ENCODE data around the gene PPP1R36.
"Not testable (repeated sequence)": the region's sequence is repeated elsewhere in the genome, so short reads cannot be mapped to it uniquely, and the experiment has no call there.

PPP1R36 gene

DNA sequence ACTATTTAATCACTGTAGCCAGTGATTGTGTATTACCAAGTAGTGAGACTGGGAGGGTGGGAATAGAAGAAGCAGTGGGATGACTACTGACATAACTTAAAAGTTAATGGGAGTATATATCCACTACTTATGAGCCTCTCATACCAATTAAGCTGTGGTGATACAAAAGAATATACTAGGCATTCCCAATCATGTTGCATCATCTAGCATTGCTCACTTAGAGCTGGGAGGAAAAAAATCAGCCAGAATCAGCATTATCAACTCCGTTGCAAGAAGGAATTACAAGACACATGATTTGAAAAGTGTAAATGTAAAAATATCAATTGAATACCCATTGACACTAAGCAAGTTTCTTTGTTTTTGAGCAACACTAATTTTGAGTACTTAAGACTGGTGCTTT lies 745 bp upstream of the PPP1R36 start:
- FAIRE-seq (no peak), DNase-seq (ENCODE audit: insufficient read length) (no peak)
- TF ChIP-seq TAF1 (IDR thresholded peaks at IDR 0.05; ENCODE audit: borderline replicate concordance, low read depth, low read length), result no peak
- no peak for TF ChIP-seq POLR2A (IDR thresholded peaks at IDR 0.05; ENCODE audit: low read depth, low read length)
- no peak for TF ChIP-seq POLR2AphosphoS5 (IDR thresholded peaks at IDR 0.05; ENCODE audit: low read depth, low read length)

DNA sequence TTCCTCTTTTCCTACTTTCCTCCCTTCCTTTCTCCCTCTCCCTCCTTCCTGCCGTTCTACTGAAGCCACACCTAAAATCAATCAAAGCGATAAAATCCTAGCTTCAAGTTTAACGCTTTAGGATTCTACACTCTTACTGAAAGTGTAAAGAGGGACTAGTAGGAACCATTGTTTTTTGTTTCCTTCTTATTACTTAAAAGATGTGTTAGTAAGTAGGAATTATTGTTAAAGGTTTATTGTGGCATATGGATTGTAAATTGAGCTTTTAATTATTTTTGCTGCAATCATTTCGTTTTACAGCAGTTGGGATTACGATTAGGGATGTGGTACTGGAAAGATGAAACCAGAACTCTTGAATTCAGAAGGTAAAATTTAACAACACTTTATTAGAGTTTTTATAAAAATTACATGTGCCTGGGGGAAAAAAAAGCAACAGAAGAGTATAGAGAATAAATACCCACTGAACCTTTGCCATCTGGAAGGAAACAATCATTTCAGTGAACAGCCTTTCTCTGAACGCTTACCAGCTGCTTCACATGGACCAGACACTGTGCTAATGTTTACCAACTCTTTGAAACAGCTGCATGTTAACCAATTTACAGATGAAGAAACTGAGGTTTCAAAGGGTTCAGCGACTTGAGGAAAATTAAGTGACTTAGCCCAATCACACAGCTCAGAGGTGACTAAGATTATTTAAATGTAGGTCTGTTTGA lies 1.0 kb downstream of the PPP1R36 start:
- FAIRE-seq (no peak), DNase-seq (ENCODE audit: insufficient read length) (no peak)
- TF ChIP-seq POLR2A (IDR thresholded peaks at IDR 0.05; ENCODE audit: low read depth, low read length) (no peak), POLR2AphosphoS5 (IDR thresholded peaks at IDR 0.05; ENCODE audit: low read depth, low read length) (no peak), TAF1 (IDR thresholded peaks at IDR 0.05; ENCODE audit: borderline replicate concordance, low read depth, low read length) (no peak)

DNA sequence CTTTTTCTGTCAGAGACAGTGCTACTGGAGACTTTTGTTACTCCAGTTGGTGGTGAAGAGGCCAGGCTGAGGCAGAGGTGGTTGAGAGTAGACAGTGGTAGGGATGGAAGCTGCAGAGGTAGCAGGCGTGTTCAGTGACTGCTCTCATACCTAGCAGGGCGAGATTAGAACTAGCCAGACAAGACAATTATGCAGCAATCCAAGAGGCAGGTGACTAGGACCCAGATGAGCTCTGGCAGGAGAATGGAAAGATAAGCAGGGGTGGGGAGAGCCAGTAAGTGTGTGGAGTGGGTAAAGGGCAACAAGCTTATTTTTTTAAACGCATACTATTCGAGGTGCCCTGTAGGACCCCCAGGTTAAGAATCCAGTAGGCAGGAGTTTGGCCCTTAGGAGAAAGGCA lies 4.8 kb downstream of the PPP1R36 start:
- FAIRE-seq (no peak), DNase-seq (ENCODE audit: insufficient read length) (no peak)
- TF ChIP-seq TAF1 (IDR thresholded peaks at IDR 0.05; ENCODE audit: borderline replicate concordance, low read depth, low read length) (no peak), POLR2A (IDR thresholded peaks at IDR 0.05; ENCODE audit: low read depth, low read length) (no peak), POLR2AphosphoS5 (IDR thresholded peaks at IDR 0.05; ENCODE audit: low read depth, low read length) (no peak)

DNA sequence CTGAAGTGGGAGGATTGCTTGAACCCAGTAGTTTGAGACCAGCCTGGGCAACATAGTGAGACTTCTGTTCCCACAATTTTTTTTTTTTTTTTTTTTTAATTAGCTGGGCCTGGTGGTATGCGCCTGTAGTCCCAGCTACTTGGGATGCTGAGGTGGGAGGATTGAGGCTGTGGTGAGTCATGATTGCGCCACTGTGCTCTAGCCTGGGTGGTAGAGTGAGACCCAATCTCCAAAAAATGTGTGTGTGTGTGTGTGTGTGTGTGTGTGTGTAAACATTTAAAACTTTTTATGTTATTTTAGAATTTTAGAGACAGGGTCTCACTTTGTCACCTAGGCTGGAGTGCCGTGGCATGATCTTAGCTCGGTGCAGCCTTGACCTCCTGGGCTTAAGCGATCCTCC lies 6.8 kb downstream of the PPP1R36 start:
- no peak for FAIRE-seq
- no peak for DNase-seq (ENCODE audit: insufficient read length)
- no peak for TF ChIP-seq TAF1 (IDR thresholded peaks at IDR 0.05; ENCODE audit: borderline replicate concordance, low read depth, low read length)
- TF ChIP-seq POLR2A (IDR thresholded peaks at IDR 0.05; ENCODE audit: low read depth, low read length), result no peak
- TF ChIP-seq POLR2AphosphoS5 (IDR thresholded peaks at IDR 0.05; ENCODE audit: low read depth, low read length), result no peak

DNA sequence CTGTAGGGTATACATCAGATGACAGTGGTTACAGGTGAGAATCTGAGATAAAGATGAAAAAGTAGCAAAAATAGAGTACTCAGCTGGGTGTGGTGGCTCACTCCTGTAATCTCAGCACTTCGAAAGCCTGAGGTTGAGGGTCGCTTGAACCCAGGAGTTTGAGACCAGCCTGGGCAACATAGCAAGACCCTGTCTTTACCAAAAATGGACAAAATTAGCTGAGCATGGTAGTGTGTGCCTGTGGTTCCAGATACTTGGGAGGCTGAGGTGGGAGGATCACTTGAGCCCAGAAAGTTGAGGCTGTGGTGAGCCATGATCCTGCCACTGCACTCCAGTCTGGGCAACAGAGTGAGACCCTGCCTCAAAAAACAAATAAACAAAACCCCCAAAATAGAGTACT lies 8.5 kb downstream of the PPP1R36 start:
- not testable (repeated sequence) for FAIRE-seq; DNase-seq (ENCODE audit: insufficient read length)

DNA sequence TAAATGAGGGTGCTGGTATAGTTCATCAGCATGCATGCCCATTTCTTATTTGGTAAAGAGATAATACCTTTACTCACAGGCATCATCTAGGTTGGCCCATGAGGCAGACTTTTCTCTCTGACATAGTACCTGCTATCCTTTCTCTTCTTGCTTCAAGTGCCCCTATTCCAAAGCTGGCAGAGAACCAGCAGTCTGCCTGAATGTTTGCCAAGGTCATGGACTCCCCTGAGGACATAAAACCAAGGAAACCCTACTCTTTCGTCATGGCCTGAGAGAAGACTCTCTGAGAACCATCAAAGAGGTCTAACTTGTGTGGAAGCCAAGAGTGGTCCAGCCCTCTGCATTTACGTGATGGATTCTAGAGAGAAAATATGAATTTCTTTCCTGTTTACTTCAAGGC lies 11.9 kb downstream of the PPP1R36 start:
- DNase-seq (ENCODE audit: insufficient read length), result no peak
- no peak for TF ChIP-seq POLR2A (IDR thresholded peaks at IDR 0.05; ENCODE audit: low read depth, low read length)
- TF ChIP-seq TAF1 (IDR thresholded peaks at IDR 0.05; ENCODE audit: borderline replicate concordance, low read depth, low read length), result no peak
- TF ChIP-seq POLR2AphosphoS5 (IDR thresholded peaks at IDR 0.05; ENCODE audit: low read depth, low read length), result no peak
- FAIRE-seq, result no peak

DNA sequence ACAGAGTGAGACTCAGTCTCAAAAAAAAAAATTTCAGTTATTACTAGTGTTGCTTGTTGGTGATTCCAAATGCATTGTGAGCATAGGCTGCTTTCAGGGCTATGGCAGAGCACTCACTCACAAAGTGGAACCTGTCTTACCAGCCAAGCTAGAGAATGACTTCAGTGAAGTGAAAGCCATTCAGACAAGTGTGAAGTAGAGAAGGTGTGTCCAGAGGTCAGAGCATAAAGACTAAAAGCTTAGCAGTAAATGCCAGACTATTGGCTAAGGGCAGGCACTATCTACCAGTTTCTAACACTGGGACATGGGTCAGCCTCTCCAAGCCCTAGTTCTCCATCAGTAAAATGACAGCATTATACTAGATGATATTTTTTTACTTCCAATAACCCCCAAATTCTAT lies 12.7 kb downstream of the PPP1R36 start:
- FAIRE-seq, result no peak
- no peak for TF ChIP-seq POLR2A (IDR thresholded peaks at IDR 0.05; ENCODE audit: low read depth, low read length)
- no peak for TF ChIP-seq TAF1 (IDR thresholded peaks at IDR 0.05; ENCODE audit: borderline replicate concordance, low read depth, low read length)
- TF ChIP-seq POLR2AphosphoS5 (IDR thresholded peaks at IDR 0.05; ENCODE audit: low read depth, low read length), result no peak
- DNase-seq (ENCODE audit: insufficient read length), result no peak

DNA sequence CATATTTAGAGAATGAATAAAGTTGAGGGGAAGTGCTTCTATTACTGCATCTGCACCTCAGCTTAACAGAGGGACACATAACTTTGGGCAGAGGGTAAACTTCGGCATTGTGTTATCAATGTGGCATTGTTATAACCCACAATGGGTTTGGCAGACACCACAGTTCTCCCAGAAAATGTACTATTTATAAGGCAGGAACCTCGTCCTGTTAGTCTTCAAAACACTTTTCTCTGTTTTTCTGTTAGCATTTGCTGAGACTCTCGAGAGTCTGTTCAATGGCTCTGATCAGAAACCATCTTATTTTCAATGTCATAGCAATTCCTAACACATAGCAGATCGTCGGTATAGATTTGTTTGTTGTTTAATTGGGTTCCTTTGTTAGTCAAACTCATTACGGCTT lies 13.9 kb downstream of the PPP1R36 start:
- no peak for DNase-seq (ENCODE audit: insufficient read length)
- no peak for FAIRE-seq
- no peak for TF ChIP-seq TAF1 (IDR thresholded peaks at IDR 0.05; ENCODE audit: borderline replicate concordance, low read depth, low read length)
- TF ChIP-seq POLR2A (IDR thresholded peaks at IDR 0.05; ENCODE audit: low read depth, low read length), result no peak
- TF ChIP-seq POLR2AphosphoS5 (IDR thresholded peaks at IDR 0.05; ENCODE audit: low read depth, low read length), result no peak

DNA sequence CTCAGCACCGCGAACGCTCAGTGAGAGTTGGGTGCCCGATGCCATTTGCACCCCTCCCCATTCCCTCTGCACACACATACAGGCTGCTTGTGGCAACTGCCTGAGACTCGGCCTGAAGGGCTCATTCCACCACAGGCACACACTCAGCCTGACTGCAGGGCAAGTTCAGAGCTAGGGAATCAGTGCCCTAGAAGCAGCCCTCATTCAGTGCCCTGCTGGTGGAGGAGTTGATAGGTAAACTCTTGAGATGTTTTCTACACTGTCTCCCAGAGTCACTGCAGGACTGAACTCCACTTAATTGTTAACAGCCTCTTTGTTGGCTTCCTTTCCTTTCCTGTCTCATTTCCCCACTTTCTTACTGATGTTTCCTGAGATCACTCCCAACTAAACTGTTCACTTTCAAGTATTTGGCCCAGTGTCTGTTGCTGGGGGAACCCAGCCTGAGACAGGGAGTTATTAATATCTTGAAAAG lies 16.9 kb downstream of the PPP1R36 start:
- no peak for TF ChIP-seq POLR2AphosphoS5 (IDR thresholded peaks at IDR 0.05; ENCODE audit: low read depth, low read length)
- TF ChIP-seq TAF1 (IDR thresholded peaks at IDR 0.05; ENCODE audit: borderline replicate concordance, low read depth, low read length), result no peak
- TF ChIP-seq POLR2A (IDR thresholded peaks at IDR 0.05; ENCODE audit: low read depth, low read length), result no peak
- FAIRE-seq (no peak), DNase-seq (ENCODE audit: insufficient read length) (no peak)

DNA sequence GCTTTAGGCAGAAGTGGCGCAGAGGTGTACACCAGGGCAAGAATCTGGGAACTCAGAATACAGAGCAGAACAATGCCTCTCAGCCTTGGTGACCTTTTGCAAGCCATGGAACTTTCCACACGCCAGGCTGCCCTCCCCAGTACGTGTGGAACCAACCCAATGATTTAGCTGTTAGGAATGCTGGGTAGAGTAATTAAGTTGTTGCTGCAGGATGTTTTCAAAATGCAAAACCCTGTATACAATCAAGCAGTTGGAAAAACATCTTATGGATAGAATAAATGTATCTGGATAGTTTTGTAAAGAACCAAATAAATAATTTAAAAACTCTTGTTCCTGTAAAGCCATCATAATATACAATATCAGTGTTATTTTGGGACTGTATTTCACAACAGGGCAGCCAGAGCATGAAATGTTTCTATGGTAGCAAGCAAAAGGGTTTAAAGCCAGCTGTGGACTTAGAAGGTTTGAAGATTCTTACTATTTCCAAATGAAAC lies 19.4 kb downstream of the PPP1R36 start:
- TF ChIP-seq POLR2AphosphoS5 (IDR thresholded peaks at IDR 0.05; ENCODE audit: low read depth, low read length) (no peak), POLR2A (IDR thresholded peaks at IDR 0.05; ENCODE audit: low read depth, low read length) (no peak), TAF1 (IDR thresholded peaks at IDR 0.05; ENCODE audit: borderline replicate concordance, low read depth, low read length) (no peak)
- DNase-seq (ENCODE audit: insufficient read length), result no peak
- FAIRE-seq, result no peak

DNA sequence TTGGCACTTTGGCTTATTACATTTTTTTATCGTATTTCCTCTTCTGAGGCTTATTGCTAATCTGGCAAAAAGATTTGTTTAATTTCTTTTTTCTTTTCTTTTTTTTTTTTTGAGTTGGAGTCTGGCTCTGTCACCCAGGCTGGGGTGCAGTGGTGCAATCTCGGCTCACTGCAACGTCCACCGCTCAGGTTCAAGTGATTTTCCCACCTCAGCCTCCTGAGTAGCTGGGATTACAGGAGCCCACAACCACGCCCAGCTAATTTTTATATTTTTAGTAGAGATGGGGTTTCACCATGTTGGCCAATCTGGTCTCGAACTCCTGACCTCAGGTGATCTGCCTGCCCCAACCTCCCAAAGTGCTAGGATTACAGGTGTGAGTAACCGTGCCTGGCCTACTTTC lies 19.9 kb downstream of the PPP1R36 start:
- DNase-seq (ENCODE audit: insufficient read length); FAIRE-seq: not testable (repeated sequence)

DNA sequence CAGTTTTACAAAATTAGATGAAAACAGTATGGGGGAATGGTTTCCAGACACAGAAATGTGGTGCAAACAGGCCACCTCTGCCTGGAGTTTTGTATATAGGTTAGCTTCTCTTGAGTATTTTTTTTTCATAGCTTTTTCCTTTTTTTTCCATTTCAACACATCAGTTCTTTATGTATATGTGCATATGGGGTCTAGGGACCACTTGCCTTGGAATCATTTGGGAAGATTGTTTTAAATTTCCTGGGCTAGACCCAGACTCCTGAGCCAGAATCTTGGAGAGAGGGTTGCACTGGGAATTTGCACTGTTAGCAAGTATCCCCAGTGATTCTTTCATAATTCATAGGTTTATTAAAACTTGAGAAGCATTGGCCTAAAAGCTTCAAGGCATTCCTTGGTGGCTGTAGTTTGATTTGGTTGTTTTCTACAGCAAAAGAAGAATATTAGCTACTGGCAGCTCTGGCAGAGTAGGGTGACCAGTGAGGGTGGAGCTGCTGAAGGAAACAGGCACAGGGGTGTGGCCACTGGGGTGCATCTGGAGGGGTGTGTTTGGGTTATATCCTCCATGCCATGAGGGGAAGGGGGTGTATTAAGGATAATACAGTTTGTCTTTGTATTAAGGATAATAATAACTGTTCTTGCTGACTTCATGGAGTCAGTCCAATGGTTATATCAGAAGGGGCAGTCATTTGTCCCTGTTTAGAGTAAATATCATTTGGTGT lies 22.8 kb downstream of the PPP1R36 start:
- FAIRE-seq, result no peak
- no peak for DNase-seq (ENCODE audit: insufficient read length)
- TF ChIP-seq POLR2A (IDR thresholded peaks at IDR 0.05; ENCODE audit: low read depth, low read length) (no peak), TAF1 (IDR thresholded peaks at IDR 0.05; ENCODE audit: borderline replicate concordance, low read depth, low read length) (no peak), POLR2AphosphoS5 (IDR thresholded peaks at IDR 0.05; ENCODE audit: low read depth, low read length) (no peak)
